IPS-20b (cell line): ENCODE measurements around the gene PACRG.

Source experiments
- H3K27ac ChIP-seq: one replicate; pipeline ENCODE4 v1.5.1; 2013; ENCODE audit warnings: low read length
- H3K27me3 ChIP-seq: 2 replicates; pipeline ENCODE4 v1.6.1; 2013; ENCODE audit warnings: mild to moderate bottlenecking, low read length, inconsistent platforms; ENCODE audit not compliant: insufficient read depth
- H3K36me3 ChIP-seq: 2 replicates; pipeline ENCODE4 v1.6.1; 2013; ENCODE audit warnings: low read depth, mild to moderate bottlenecking, inconsistent platforms, low read length, moderate library complexity; ENCODE audit not compliant: insufficient read depth
- H3K4me1 ChIP-seq: 2 replicates; pipeline ENCODE4 v1.6.1; 2013; ENCODE audit warnings: mild to moderate bottlenecking, control low read depth, inconsistent platforms, low read length, moderate library complexity; ENCODE audit not compliant: insufficient read depth
- H3K4me3 ChIP-seq: 2 replicates; pipeline ENCODE4 v1.5.1; 2013; ENCODE audit warnings: mild to moderate bottlenecking, low read length, inconsistent platforms
- H3K9ac ChIP-seq: 2 replicates; pipeline ENCODE4 v1.6.1; 2013; ENCODE audit warnings: low read depth, mild to moderate bottlenecking, inconsistent platforms, low read length, moderate library complexity
- H3K9me3 ChIP-seq: 2 replicates; pipeline ENCODE4 v1.6.1; 2013; ENCODE audit warnings: mild to moderate bottlenecking, low read depth, low read length, inconsistent platforms; ENCODE audit not compliant: insufficient read depth

PACRG gene

GRCh38 chr6:163348789-163349680, 621.3 kb downstream of the PACRG start:
- no peak overlapping the region for H3K9ac ChIP-seq
- H3K9me3 ChIP-seq = no peaks in the 10 kb centered on the region
- H3K27me3 ChIP-seq = no peaks in the 10 kb centered on the region
- H3K27ac ChIP-seq = no peak overlapping the region
- H3K4me3 ChIP-seq = no peak overlapping the region
- no peaks in the 10 kb centered on the region for H3K4me1 ChIP-seq
- no peaks in the 10 kb centered on the region for H3K36me3 ChIP-seq

- Histone ChIP-seq H3K27me3 (no peaks in the 10 kb centered on the region), H3K27ac (no peak overlapping the region), H3K36me3 (no peaks in the 10 kb centered on the region), H3K9ac (no peak overlapping the region), H3K4me1 (no peaks in the 10 kb centered on the region), H3K4me3 (no peak overlapping the region), H3K9me3 (no peaks in the 10 kb centered on the region)
Observed at GRCh38 chr6:163349696-163350095, 621.9 kb downstream of the PACRG start.

GRCh38 chr6:163351013-163351412, 623.2 kb downstream of the PACRG start:
- H3K9me3 ChIP-seq = no peaks in the 10 kb centered on the region
- H3K4me3 ChIP-seq = no peak overlapping the region
- H3K4me1 ChIP-seq = peaks cover 6% of the 10 kb centered on the region; the same call in 1 of the 2 replicates
- no peaks in the 10 kb centered on the region for H3K27me3 ChIP-seq
- no peak overlapping the region for H3K27ac ChIP-seq
- H3K36me3 ChIP-seq = no peaks in the 10 kb centered on the region
- no peak overlapping the region for H3K9ac ChIP-seq

GRCh38 chr6:163352011-163352685, 624.4 kb downstream of the PACRG start:
- Histone ChIP-seq H3K9ac (no peak overlapping the region), H3K4me3 (no peak overlapping the region), H3K4me1 (peaks cover 8% of the 10 kb centered on the region; the same call in 1 of the 2 replicates), H3K27ac (no peak overlapping the region), H3K9me3 (no peaks in the 10 kb centered on the region), H3K36me3 (no peaks in the 10 kb centered on the region), H3K27me3 (no peaks in the 10 kb centered on the region)

- H3K27ac ChIP-seq = no peak overlapping the region
- H3K4me1 ChIP-seq = peaks cover 8% of the 10 kb centered on the region; the same call in 1 of the 2 replicates
- no peaks in the 10 kb centered on the region for H3K27me3 ChIP-seq
- no peaks in the 10 kb centered on the region for H3K36me3 ChIP-seq
- no peak overlapping the region for H3K4me3 ChIP-seq
- H3K9me3 ChIP-seq = no peaks in the 10 kb centered on the region
- no peak overlapping the region for H3K9ac ChIP-seq
Observed at GRCh38 chr6:163352966-163353365, 625.2 kb downstream of the PACRG start.

GRCh38 chr6:163354085-163354484, 626.3 kb downstream of the PACRG start:
- Histone ChIP-seq H3K9me3 (no peaks in the 10 kb centered on the region), H3K9ac (no peak overlapping the region), H3K4me3 (no peak overlapping the region), H3K27me3 (no peaks in the 10 kb centered on the region), H3K36me3 (no peaks in the 10 kb centered on the region), H3K4me1 (peaks cover 8% of the 10 kb centered on the region; the same call in 1 of the 2 replicates), H3K27ac (no peak overlapping the region)

GRCh38 chr6:163354761-163355425, 627.1 kb downstream of the PACRG start:
- H3K27ac ChIP-seq = no peak overlapping the region
- H3K4me3 ChIP-seq = no peak overlapping the region
- H3K9me3 ChIP-seq = no peaks in the 10 kb centered on the region
- H3K4me1 ChIP-seq = peaks cover 8% of the 10 kb centered on the region; the same call in 1 of the 2 replicates
- no peak overlapping the region for H3K9ac ChIP-seq
- H3K36me3 ChIP-seq = no peaks in the 10 kb centered on the region
- no peaks in the 10 kb centered on the region for H3K27me3 ChIP-seq

GRCh38 chr6:163355426-163355991, 627.7 kb downstream of the PACRG start:
- H3K27me3 ChIP-seq = no peaks in the 10 kb centered on the region
- H3K9ac ChIP-seq = no peak overlapping the region
- H3K4me3 ChIP-seq = no peak overlapping the region
- no peaks in the 10 kb centered on the region for H3K36me3 ChIP-seq
- peaks cover 8% of the 10 kb centered on the region; the same call in 1 of the 2 replicates for H3K4me1 ChIP-seq
- no peaks in the 10 kb centered on the region for H3K9me3 ChIP-seq
- no peak overlapping the region for H3K27ac ChIP-seq

- H3K9ac ChIP-seq = no peak overlapping the region
- no peak overlapping the region for H3K27ac ChIP-seq
- H3K4me1 ChIP-seq = peaks cover 8% of the 10 kb centered on the region; the same call in 1 of the 2 replicates
- H3K27me3 ChIP-seq = no peaks in the 10 kb centered on the region
- H3K9me3 ChIP-seq = no peaks in the 10 kb centered on the region
- no peaks in the 10 kb centered on the region for H3K36me3 ChIP-seq
- H3K4me3 ChIP-seq = no peak overlapping the region
Observed at GRCh38 chr6:163356324-163356723, 628.5 kb downstream of the PACRG start.

GRCh38 chr6:163356743-163357142, 629.0 kb downstream of the PACRG start:
- Histone ChIP-seq H3K36me3 (no peaks in the 10 kb centered on the region), H3K4me3 (no peak overlapping the region), H3K27me3 (no peaks in the 10 kb centered on the region), H3K4me1 (peaks cover 8% of the 10 kb centered on the region; the same call in 1 of the 2 replicates), H3K9me3 (no peaks in the 10 kb centered on the region), H3K27ac (no peak overlapping the region), H3K9ac (no peak overlapping the region)

GRCh38 chr6:163364641-163365040, 636.9 kb downstream of the PACRG start:
- Histone ChIP-seq H3K36me3 (no peaks in the 10 kb centered on the region), H3K4me1 (no peaks in the 10 kb centered on the region), H3K9ac (no peak overlapping the region), H3K9me3 (no peaks in the 10 kb centered on the region), H3K4me3 (no peak overlapping the region), H3K27ac (no peak overlapping the region), H3K27me3 (no peaks in the 10 kb centered on the region)
